Bronchial epithelial cell (primary cell): Measurements from ENCODE around the gene CALML5. TPM values are rescaled to one million over a fixed set of nuclear protein-coding genes. Genes with fewer than 3 reads are reported as not detected.

Experiments
- DNase-seq: peaks from one replicate; pipeline ENCODE4 v3.0.0-alpha.2; 2010; ENCODE audit warnings: low read depth
- FAIRE-seq: peaks from 2 replicates; lab custom pipeline; 2011; peaks lifted over from hg19 to GRCh38; lab: Jason Lieb, UNC
- H3K27me3 ChIP-seq: 2 replicates; pipeline ENCODE4 v1.5.1; 2011; ENCODE audit warnings: low read length; ENCODE audit not compliant: control insufficient read depth, insufficient read depth
- H3K36me3 ChIP-seq: 2 replicates; pipeline ENCODE4 v1.5.1; 2011; ENCODE audit warnings: low read length; ENCODE audit not compliant: control insufficient read depth, insufficient read depth
- H3K4me3 ChIP-seq: 2 replicates; pipeline ENCODE4 v1.5.1; 2011; ENCODE audit warnings: mild to moderate bottlenecking, low read depth, low read length, control low read depth
- total RNA-seq: library from RNA; depleted of rRNA; stranded (reverse); fragments of >200 nt; gene quantifications from 2 replicates; pipeline ENCODE4 v1.2.1, GENCODE V29; 2014
- TF ChIP-seq, protein P1 (sequence below): IDR thresholded peaks from 2 replicates; pipeline ENCODE4 v1.5.1; 2011; ENCODE audit warnings: mild to moderate bottlenecking, moderate library complexity, low read length, control low read depth, inconsistent platforms; ENCODE audit not compliant: insufficient read depth, severe bottlenecking

Gene CALML5
- total RNA-seq, 1 donor from 2014 or later: 0.79 TPM

DNA sequence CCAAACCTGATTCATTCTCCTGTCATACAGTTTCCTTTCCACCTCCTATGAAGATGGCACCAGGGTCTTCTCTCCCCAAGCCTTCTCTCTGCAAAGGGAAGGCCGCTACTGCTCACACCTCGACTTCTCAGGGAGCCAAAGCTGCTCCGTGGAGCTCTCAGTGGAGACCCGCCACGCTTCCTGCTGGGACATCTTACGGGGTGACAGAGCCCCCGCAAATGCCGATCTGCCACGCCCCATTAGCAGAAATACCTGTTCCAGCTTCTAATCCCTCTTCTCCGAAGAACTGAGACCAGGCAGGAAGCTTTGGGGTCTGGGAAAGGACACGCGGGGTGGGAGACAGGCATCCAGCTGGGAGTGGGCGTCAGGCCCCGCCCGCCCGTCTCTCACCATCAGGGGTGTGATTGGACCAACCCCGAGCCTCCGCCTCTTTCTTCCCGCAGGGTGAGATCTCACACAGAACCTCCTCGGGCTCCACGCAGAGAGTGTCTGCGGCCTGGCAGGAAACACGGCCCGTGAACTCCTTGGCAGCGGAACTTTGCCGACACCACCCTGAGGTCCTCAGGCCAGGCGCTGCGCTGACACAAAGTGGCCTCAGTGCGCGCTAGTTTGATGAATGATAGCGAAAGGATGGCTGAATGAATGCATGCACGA is 12.0 kb upstream of the CALML5 start:
- H3K4me3 ChIP-seq: no peak overlapping the region
- TF ChIP-seq, protein P1, sequence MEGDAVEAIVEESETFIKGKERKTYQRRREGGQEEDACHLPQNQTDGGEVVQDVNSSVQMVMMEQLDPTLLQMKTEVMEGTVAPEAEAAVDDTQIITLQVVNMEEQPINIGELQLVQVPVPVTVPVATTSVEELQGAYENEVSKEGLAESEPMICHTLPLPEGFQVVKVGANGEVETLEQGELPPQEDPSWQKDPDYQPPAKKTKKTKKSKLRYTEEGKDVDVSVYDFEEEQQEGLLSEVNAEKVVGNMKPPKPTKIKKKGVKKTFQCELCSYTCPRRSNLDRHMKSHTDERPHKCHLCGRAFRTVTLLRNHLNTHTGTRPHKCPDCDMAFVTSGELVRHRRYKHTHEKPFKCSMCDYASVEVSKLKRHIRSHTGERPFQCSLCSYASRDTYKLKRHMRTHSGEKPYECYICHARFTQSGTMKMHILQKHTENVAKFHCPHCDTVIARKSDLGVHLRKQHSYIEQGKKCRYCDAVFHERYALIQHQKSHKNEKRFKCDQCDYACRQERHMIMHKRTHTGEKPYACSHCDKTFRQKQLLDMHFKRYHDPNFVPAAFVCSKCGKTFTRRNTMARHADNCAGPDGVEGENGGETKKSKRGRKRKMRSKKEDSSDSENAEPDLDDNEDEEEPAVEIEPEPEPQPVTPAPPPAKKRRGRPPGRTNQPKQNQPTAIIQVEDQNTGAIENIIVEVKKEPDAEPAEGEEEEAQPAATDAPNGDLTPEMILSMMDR: no peak
- FAIRE-seq (no peak), DNase-seq (no peak)
- no peaks in the 10 kb centered on the region for H3K36me3 ChIP-seq
- no peaks in the 10 kb centered on the region for H3K27me3 ChIP-seq

DNA sequence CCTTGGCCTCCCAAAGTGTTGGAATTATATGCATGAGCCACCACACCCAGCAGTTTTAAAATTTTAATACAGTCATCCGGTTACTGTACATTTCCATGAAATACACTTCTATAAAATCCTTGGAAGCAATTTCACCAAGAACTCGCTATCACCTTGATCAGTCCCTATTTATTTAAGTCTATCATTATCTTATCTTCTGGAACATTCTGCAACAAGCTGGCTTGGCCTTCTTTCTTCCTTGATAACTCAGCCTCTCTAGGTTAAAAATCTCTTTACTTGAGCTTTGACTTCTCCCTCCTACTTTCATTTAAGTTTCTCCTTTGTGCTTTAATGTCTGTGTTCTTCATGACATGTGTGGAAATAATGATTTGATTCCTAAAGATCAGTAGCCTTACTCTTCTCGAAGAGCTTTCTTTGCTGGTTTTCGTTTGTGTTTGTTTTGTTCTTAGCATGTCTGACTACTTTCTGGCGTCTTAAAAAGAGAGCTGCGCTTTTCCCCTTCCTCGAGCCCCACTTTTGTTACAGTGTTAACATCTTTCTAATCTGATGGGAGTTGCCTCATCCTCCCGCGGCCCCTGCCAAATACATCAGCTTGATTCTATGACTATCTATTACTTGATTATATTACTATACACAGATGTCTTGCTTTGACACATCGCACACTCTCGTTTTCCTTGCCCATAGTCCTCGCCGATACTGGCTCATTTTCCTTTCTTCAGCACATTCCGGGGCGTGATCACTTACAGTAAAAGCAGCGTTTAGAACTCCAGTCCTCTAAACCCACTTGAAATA is 11.1 kb upstream of the CALML5 start:
- TF ChIP-seq, protein P1: no peak
- Histone ChIP-seq H3K36me3 (no peaks in the 10 kb centered on the region), H3K4me3 (no peak overlapping the region), H3K27me3 (no peaks in the 10 kb centered on the region)
- DNase-seq (no peak), FAIRE-seq (no peak)

DNA sequence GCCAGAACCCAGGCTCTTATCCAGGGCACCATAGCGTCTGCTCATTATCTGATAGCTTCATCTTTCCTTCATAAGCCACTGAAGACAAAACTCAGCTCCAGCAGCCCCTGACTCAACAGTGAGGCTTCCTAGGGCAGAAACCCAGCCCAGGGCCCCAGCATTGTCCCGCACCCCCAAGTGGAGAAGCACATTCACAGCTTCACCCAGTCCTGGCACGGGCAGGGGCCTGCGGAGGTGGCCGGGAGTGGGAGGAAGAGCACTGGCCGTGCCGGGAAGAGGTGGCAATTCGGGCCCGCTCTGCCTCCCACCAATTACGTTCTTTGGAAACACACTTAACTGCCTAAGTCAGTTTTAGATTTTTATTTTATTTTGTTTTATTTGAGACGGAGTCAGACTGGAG is 10.3 kb upstream of the CALML5 start:
- H3K4me3 ChIP-seq: no peak overlapping the region
- H3K27me3 ChIP-seq: no peaks in the 10 kb centered on the region
- FAIRE-seq (no peak), DNase-seq (no peak)
- TF ChIP-seq, protein P1: no peak
- no peaks in the 10 kb centered on the region for H3K36me3 ChIP-seq

DNA sequence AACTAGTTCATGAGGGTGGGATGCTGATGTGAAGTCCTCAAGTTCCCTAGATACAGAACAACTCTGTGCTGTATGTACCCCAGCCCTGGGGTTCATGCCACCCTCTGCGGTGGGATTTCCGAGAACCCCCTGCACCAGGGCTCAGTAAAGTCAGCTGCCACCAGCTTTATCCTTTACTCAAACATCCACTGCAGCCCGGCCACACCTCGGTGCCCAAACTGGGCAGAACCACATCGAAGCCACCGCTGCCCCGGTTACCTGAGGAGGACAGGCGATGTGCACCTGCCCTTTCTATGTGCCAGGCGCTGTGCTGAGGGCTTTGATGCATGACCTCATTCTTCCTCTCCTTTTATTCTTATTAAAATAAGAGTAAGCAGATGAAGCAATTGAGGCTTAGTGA is 9.9 kb upstream of the CALML5 start:
- Histone ChIP-seq H3K36me3 (no peaks in the 10 kb centered on the region), H3K4me3 (no peak overlapping the region), H3K27me3 (no peaks in the 10 kb centered on the region)
- DNase-seq (no peak), FAIRE-seq (no peak)
- TF ChIP-seq, protein P1: no peak

DNA sequence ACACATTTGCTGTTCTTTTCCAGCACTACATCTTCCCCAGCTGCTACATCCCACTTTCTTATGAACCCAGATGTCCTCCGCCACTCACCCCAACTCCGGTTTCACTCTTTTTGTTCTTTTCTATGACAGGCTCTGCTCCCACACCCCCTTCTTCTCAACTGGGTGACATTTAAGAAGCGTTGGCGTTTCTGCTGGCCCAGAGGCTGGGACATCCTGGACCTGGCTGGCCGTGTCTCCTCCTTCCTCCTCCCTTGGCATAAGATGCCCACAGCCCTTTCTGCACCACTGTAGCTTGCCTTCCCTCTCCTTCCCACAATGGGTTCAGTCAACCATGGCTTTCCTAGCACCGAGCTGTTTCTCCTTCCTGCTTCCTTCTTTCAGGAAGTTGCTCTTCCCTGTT is 9.4 kb upstream of the CALML5 start:
- TF ChIP-seq, protein P1: no peak
- Histone ChIP-seq H3K27me3 (no peaks in the 10 kb centered on the region), H3K4me3 (no peak overlapping the region), H3K36me3 (no peaks in the 10 kb centered on the region)
- FAIRE-seq: no peak
- no peak for DNase-seq
